AG04450 (cell line): ENCODE data around the gene MISP3. TPM values are rescaled to one million over a fixed set of nuclear protein-coding genes. Genes with fewer than 3 reads are reported as not detected.

ENCODE experiments used
- CTCF ChIA-PET: fragments of 300-600, 350-600 bp; formaldehyde crosslinking; extraction: SDS; loops from one replicate; lab custom pipeline; 2022; ENCODE audit warnings: antibody characterized with exemption, inconsistent platforms; lab: Charles Lee
- POLR2A ChIA-PET: fragments of 350-600 bp; formaldehyde crosslinking; extraction: SDS; loops from one replicate; lab custom pipeline; 2021; ENCODE audit warnings: antibody characterized with exemption, inconsistent platforms; lab: Yijun Ruan, JAX
- DNase-seq: peaks from one replicate; pipeline ENCODE4 v3.0.0-alpha.2; 2011; ENCODE audit warnings: low read depth, low spot score
- H3K27ac ChIP-seq: one replicate; pipeline ENCODE4 v1.5.1; 2012; ENCODE audit warnings: low read depth, low read length, control low read depth
- H3K27me3 ChIP-seq: one replicate; pipeline ENCODE4 v1.6.0; 2012; ENCODE audit warnings: low read length; ENCODE audit not compliant: control insufficient read depth, insufficient read depth
- H3K4me3 ChIP-seq: 2 replicates; pipeline ENCODE4 v1.5.1; 2011; ENCODE audit warnings: mild to moderate bottlenecking, low read depth, low read length, control low read depth
- H3K9me3 ChIP-seq: 2 replicates; pipeline ENCODE4 v1.5.1; 2012; ENCODE audit warnings: low read length; ENCODE audit not compliant: control insufficient read depth, insufficient read depth
- CTCF ChIP-seq: IDR thresholded peaks from 2 replicates; pipeline ENCODE4 v1.5.1; 2011; ENCODE audit warnings: low read depth, low read length, control low read depth, inconsistent platforms
- polyA plus RNA-seq: library from polyadenylated mRNA; depleted of rRNA; stranded (reverse); fragments of >200 nt; gene quantifications from 2 replicates; pipeline ENCODE4 v1.2.3, GENCODE V29; 2011

MISP3 gene
- polyA plus RNA-seq, 1 experiment, result 0.27 TPM

- CTCF ChIA-PET, result interaction anchor here (0.6 to 4.2 kb wide), 12 partner anchors 9 to 179 kb away, joined by 3 to 68 read pairs (median 6); partner anchors contain the start of genes ASF1B, MISP3 and RLN3
- H3K4me3 ChIP-seq, result no peak overlapping the region
- peaks cover 14% of the 10 kb centered on the region for H3K27me3 ChIP-seq
- no peak overlapping the region for H3K27ac ChIP-seq
- TF ChIP-seq CTCF, result no peak
- POLR2A ChIA-PET, result no interaction called here
- DNase-seq, result no peak
- H3K9me3 ChIP-seq, result no peaks in the 10 kb centered on the region
Observed at GRCh38 chr19:14059652-14060155, 12.9 kb upstream of the MISP3 start.

GRCh38 chr19:14061081-14061749, 11.4 kb upstream of the MISP3 start:
- POLR2A ChIA-PET, result interaction anchor here (0.5 kb wide), 1 partner anchor 35 kb away, joined by 5 read pairs; no protein-coding TSS in a partner anchor
- CTCF ChIA-PET, result interaction anchor here (1.6 to 4.2 kb wide), 2 partner anchors 8 to 10 kb away, joined by 4 to 68 read pairs; partner anchors contain the start of gene MISP3
- no peak for TF ChIP-seq CTCF

GRCh38 chr19:14061751-14062557, 10.6 kb upstream of the MISP3 start, which contains the start of gene PALM3:
PALM3 (minus strand) TSS chr19:14062076; CDS start chr19:14061980, 96 bp downstream.
- Histone ChIP-seq H3K27ac (no peak within 1 kb of the TSS), H3K27me3 (peaks cover 14% of the 10 kb centered on the region), H3K9me3 (no peaks in the 10 kb centered on the region), H3K4me3 (no peak within 1 kb of the TSS)
- no peak for TF ChIP-seq CTCF
- ChIA-PET CTCF (interaction anchor here (1.6 to 4.2 kb wide), 2 partner anchors 9 kb away, joined by 4 to 68 read pairs; partner anchors contain the start of gene MISP3), POLR2A (interaction anchor here (0.6 kb wide), 1 partner anchor 17 kb away, joined by 4 read pairs; no protein-coding TSS in a partner anchor)
- no peak for DNase-seq

More at GRCh38 chr19:14061081-14061749, 11.4 kb upstream of the MISP3 start:
- Histone ChIP-seq H3K27ac (no peak overlapping the region), H3K9me3 (no peaks in the 10 kb centered on the region), H3K27me3 (peaks cover 14% of the 10 kb centered on the region), H3K4me3 (no peak overlapping the region)
- no peak for DNase-seq

GRCh38 chr19:14062558-14062855, 10.1 kb upstream of the MISP3 start:
- Histone ChIP-seq H3K27me3 (peaks cover 14% of the 10 kb centered on the region), H3K27ac (no peak overlapping the region), H3K4me3 (no peak overlapping the region), H3K9me3 (no peaks in the 10 kb centered on the region)
- no peak for TF ChIP-seq CTCF
- DNase-seq, result no peak
- ChIA-PET POLR2A (no interaction called here), CTCF (interaction anchor here (1.6 to 4.2 kb wide), 2 partner anchors 9 to 10 kb away, joined by 4 to 68 read pairs; partner anchors contain the start of gene MISP3)
